ENCODE data around the gene L3MBTL2.

DNA sequence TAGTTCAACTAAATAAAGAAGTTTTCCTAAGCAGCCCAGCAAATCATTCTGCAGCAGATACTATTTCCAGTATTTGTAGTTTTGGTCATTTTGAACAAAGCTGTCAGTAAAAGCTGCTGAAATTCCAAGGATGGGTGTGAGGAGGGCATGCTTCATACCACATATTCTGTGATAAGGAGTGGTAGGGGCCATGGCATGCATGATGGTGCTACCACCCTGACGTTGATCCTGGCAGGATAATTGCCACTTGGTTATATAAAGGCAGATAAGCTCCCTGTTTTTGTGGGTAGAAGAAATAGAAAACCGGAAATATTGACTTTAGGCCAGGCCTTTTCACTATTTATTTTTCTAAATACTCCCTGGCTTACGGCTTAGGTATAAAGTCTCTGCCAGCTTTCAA lies 33.1 kb upstream of the L3MBTL2 start:
- TF ChIP-seq, protein P1, sequence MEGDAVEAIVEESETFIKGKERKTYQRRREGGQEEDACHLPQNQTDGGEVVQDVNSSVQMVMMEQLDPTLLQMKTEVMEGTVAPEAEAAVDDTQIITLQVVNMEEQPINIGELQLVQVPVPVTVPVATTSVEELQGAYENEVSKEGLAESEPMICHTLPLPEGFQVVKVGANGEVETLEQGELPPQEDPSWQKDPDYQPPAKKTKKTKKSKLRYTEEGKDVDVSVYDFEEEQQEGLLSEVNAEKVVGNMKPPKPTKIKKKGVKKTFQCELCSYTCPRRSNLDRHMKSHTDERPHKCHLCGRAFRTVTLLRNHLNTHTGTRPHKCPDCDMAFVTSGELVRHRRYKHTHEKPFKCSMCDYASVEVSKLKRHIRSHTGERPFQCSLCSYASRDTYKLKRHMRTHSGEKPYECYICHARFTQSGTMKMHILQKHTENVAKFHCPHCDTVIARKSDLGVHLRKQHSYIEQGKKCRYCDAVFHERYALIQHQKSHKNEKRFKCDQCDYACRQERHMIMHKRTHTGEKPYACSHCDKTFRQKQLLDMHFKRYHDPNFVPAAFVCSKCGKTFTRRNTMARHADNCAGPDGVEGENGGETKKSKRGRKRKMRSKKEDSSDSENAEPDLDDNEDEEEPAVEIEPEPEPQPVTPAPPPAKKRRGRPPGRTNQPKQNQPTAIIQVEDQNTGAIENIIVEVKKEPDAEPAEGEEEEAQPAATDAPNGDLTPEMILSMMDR (conservative IDR thresholded peaks at IDR 0.05 in 1 of 2, IDR thresholded peaks at IDR 0.05 in 1 of 2; ENCODE audit: extremely low read depth in 1 of 2, insufficient read depth in 1 of 2, low read depth in 1 of 2, low read length in 2 of 2): no peak
- no peak for TF ChIP-seq EZH2 (IDR thresholded peaks at IDR 0.05; ENCODE audit: borderline replicate concordance, low read length)

All from mammary epithelial cell (primary cell).